IMR-90 (cell line): ENCODE measurements around the gene ZSWIM8. TPM values are rescaled to one million over a fixed set of nuclear protein-coding genes. Genes with fewer than 3 reads are reported as not detected.

ENCODE experiments used
- ATAC-seq: fragments of 200-7000 bp; cut with Tn5 transposase; 2 replicates; pipeline ENCODE4 v1.9.1; 2020; ENCODE audit warnings: low read depth, mild to moderate bottlenecking, moderate library complexity
- BruUV-seq: library from RNA; stranded (reverse); fragments of 400-500 nt; replicated peaks from 2 replicates; lab custom pipeline; 2021; lab: Mats Ljungman, UMichigan
- CTCF ChIA-PET: fragments of 300-600 bp; formaldehyde crosslinking; extraction: SDS; loops from one replicate; lab custom pipeline; 2021; ENCODE audit warnings: antibody characterized with exemption; lab: Yijun Ruan, JAX
- POLR2A ChIA-PET: fragments of 300-600 bp; sonication (Branson Sonifier 250); formaldehyde crosslinking; loops from one replicate; lab custom pipeline; 2022; ENCODE audit warnings: antibody characterized with exemption; ENCODE audit not compliant: unreplicated experiment; lab: Charles Lee
- DNase-seq: peaks from one replicate; pipeline ENCODE4 v3.0.0; 2013
- H2AFZ ChIP-seq: replicated peaks from 2 replicates; pipeline ENCODE3; 2013; ENCODE audit warnings: low read length, mild to moderate bottlenecking; ENCODE audit not compliant: poor library complexity
- H2AK5ac ChIP-seq: 2 replicates; pipeline ENCODE4 v1.6.1; 2013; ENCODE audit warnings: low read depth, low read length, inconsistent platforms
- H2AK9ac ChIP-seq: replicated peaks from 2 replicates; pipeline ENCODE3; 2013; ENCODE audit warnings: mild to moderate bottlenecking, low read depth, low read length, moderate library complexity; ENCODE audit not compliant: poor library complexity
- H2BK120ac ChIP-seq: 2 replicates; pipeline ENCODE4 v1.6.1; 2013; ENCODE audit warnings: low read depth, low read length, inconsistent platforms
- H2BK15ac ChIP-seq: 3 replicates; pipeline ENCODE4 v1.6.1; 2013; ENCODE audit warnings: low read depth, low read length, inconsistent platforms
- H2BK20ac ChIP-seq: 2 replicates; pipeline ENCODE4 v1.6.1; 2013; ENCODE audit warnings: low read depth, mild to moderate bottlenecking, inconsistent platforms, low read length, moderate library complexity
- H2BK5ac ChIP-seq: 2 replicates; pipeline ENCODE4 v1.6.1; 2013; ENCODE audit warnings: mild to moderate bottlenecking, low read depth, low read length, inconsistent platforms; ENCODE audit not compliant: poor library complexity, severe bottlenecking
- H3K14ac ChIP-seq: replicated peaks from 2 replicates; pipeline ENCODE4 v1.6.1; 2013; ENCODE audit warnings: low read depth, low read length, inconsistent platforms
- H3K18ac ChIP-seq: 2 replicates; pipeline ENCODE4 v1.6.1; 2013; ENCODE audit warnings: low read depth, low read length, control low read depth
- H3K23ac ChIP-seq: 2 replicates; pipeline ENCODE4 v1.6.1; 2013; ENCODE audit warnings: low read depth, low read length, inconsistent platforms
- H3K27ac ChIP-seq: 2 replicates; pipeline ENCODE4 v1.5.1; 2013; ENCODE audit warnings: mild to moderate bottlenecking, control low read depth, low read length; ENCODE audit not compliant: insufficient read depth
- H3K27me3 ChIP-seq: 2 replicates; pipeline ENCODE4 v1.6.1; 2013; ENCODE audit warnings: low read length; ENCODE audit not compliant: control insufficient read depth, insufficient read depth
- H3K36me3 ChIP-seq: 2 replicates; pipeline ENCODE4 v1.6.1; 2013; ENCODE audit warnings: low read length, mixed read lengths; ENCODE audit not compliant: control insufficient read depth, insufficient read depth
- H3K4ac ChIP-seq: 2 replicates; pipeline ENCODE4 v1.6.1; 2013; ENCODE audit warnings: low read depth, low read length, inconsistent platforms
- H3K4me1 ChIP-seq: 2 replicates; pipeline ENCODE4 v1.6.1; 2013; ENCODE audit warnings: low read length, mixed read lengths; ENCODE audit not compliant: control insufficient read depth, insufficient read depth
- H3K4me2 ChIP-seq: 2 replicates; pipeline ENCODE4 v1.6.1; 2013; ENCODE audit warnings: low read depth, mild to moderate bottlenecking, control low read depth, low read length, moderate library complexity
- H3K4me3 ChIP-seq: 2 replicates; pipeline ENCODE4 v1.5.1; 2013; ENCODE audit warnings: low read depth, mild to moderate bottlenecking, control low read depth, low read length, moderate library complexity; ENCODE audit not compliant: insufficient read depth
- H3K56ac ChIP-seq: 2 replicates; pipeline ENCODE4 v1.6.1; 2013; ENCODE audit warnings: low read length, inconsistent platforms; ENCODE audit not compliant: insufficient read depth; ENCODE audit errors: extremely low read depth
- H3K79me1 ChIP-seq, 2 experiments: 2 replicates each; pipeline ENCODE4 v1.6.1; 2013; ENCODE audit warnings: low read length in 2 of 2, inconsistent platforms in 1 of 2, low read depth in 1 of 2
- H3K9ac ChIP-seq: 2 replicates; pipeline ENCODE4 v1.6.1; 2013; ENCODE audit warnings: low read depth, low read length, control low read depth
- H3K9me1 ChIP-seq: 2 replicates; pipeline ENCODE4 v1.6.1; 2013; ENCODE audit warnings: low read length, inconsistent platforms; ENCODE audit not compliant: insufficient read depth
- H3K9me3 ChIP-seq: 2 replicates; pipeline ENCODE4 v1.6.1; 2013; ENCODE audit warnings: low read length; ENCODE audit not compliant: control insufficient read depth, insufficient read depth
- H4K20me1 ChIP-seq: 2 replicates; pipeline ENCODE4 v1.6.1; 2013; ENCODE audit warnings: low read length, inconsistent platforms; ENCODE audit not compliant: insufficient read depth
- H4K5ac ChIP-seq: 2 replicates; pipeline ENCODE4 v1.6.1; 2013; ENCODE audit warnings: mild to moderate bottlenecking, low read depth, low read length, control low read depth
- H4K8ac ChIP-seq, 2 experiments: 2 replicates each; pipeline ENCODE4 v1.6.1; 2013; ENCODE audit warnings: low read depth in 2 of 2, low read length in 2 of 2, control low read depth in 1 of 2, inconsistent platforms in 1 of 2
- H4K91ac ChIP-seq: 2 replicates; pipeline ENCODE4 v1.6.1; 2013; ENCODE audit warnings: low read depth, low read length, inconsistent platforms; ENCODE audit not compliant: insufficient read depth
- CEBPB ChIP-seq: IDR thresholded peaks from 2 replicates; pipeline ENCODE4 v1.6.1; 2012; ENCODE audit warnings: low read depth, low read length, improper control_type of control experiment
- FOS ChIP-seq: fragments of 150-350 bp; IDR thresholded peaks from 2 replicates; pipeline ENCODE4 v1.6.1; 2016; ENCODE audit warnings: low read depth, low read length
- MAZ ChIP-seq: IDR thresholded peaks from 2 replicates; pipeline ENCODE4 v1.6.1; 2012; ENCODE audit warnings: low read depth, mild to moderate bottlenecking, low read length, improper control_type of control experiment, moderate library complexity, borderline replicate concordance
- WGBS, 2 experiments: methylation state at CpG; one replicate each; pipeline versions ENCODE4 v1.1.5 to v1.1.7; 2013; ENCODE audit warnings: missing lambda C conversion rate in 2 of 2; ENCODE audit not compliant: insufficient read length in 1 of 2; ENCODE audit errors: extremely low coverage in 2 of 2; 5-methylcytosine and 5-hydroxymethylcytosine counted together
- dilution Hi-C: fragments of 300-500 bp; cut with HindIII; formaldehyde crosslinking; loops from one replicate; pipeline ENCODE4 v1.14.3; 2018; ENCODE audit warnings: low sequenced_read_pairs; ENCODE audit not compliant: unreplicated experiment
- in situ Hi-C: fragments of 300-500 bp; cut with MboI; formaldehyde crosslinking; loops from 3 replicates; pipeline ENCODE4 v1.14.3; 2019; ENCODE audit warnings: low sequenced_read_pairs, inconsistent platforms, mixed read lengths
- intact Hi-C: fragments of 100-400 bp; cut with micrococcal nuclease; formaldehyde crosslinking; loops from 2 replicates; pipeline ENCODE4 v1.10.0; 2022
- polyA plus RNA-seq, 3 experiments: library from polyadenylated mRNA; depleted of rRNA; stranded (reverse); fragments of >200 nt; gene quantifications; 2 replicates each; pipeline ENCODE4 v1.2.3, GENCODE V29; 2012; ENCODE audit warnings: low replicate concordance in 1 of 3
- total RNA-seq: library from RNA; depleted of rRNA; stranded (reverse); fragments of >200 nt; gene quantifications from 2 replicates; pipeline ENCODE4 v1.2.3, GENCODE V29; 2012
- TF ChIP-seq, protein P1 (sequence below): fragments of 150-350 bp; IDR thresholded peaks from 2 replicates; pipeline ENCODE4 v1.6.1; 2017; ENCODE audit warnings: mild to moderate bottlenecking, antibody characterized with exemption, low read length, low read depth
- TF ChIP-seq, protein P2 (sequence below): fragments of 150-350 bp; IDR thresholded peaks from 2 replicates; pipeline ENCODE4 v1.6.1; 2016; ENCODE audit warnings: low read depth, mild to moderate bottlenecking, low read length, moderate library complexity, borderline replicate concordance

ZSWIM8 gene
- total and polyA plus RNA-seq, 2 of the 4 experiments (the other 2 are of a cell fraction): 16.8 to 103 TPM

- DNase-seq: no peak
Measured at GRCh38 chr10:73798087-73798486, 12.7 kb downstream of the ZSWIM8 start.

More at GRCh38 chr10:73798087-73798486, 12.7 kb downstream of the ZSWIM8 start:
- no peak overlapping the region for H2AFZ ChIP-seq
- no peak overlapping the region for H3K4me3 ChIP-seq
- H2AK5ac ChIP-seq: no peak overlapping the region
- no peak overlapping the region for H3K9ac ChIP-seq
- TF ChIP-seq MAZ (no peak), FOS (no peak), CEBPB (no peak)
- TF ChIP-seq, protein P1, sequence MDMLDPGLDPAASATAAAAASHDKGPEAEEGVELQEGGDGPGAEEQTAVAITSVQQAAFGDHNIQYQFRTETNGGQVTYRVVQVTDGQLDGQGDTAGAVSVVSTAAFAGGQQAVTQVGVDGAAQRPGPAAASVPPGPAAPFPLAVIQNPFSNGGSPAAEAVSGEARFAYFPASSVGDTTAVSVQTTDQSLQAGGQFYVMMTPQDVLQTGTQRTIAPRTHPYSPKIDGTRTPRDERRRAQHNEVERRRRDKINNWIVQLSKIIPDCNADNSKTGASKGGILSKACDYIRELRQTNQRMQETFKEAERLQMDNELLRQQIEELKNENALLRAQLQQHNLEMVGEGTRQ: no peak
- TF ChIP-seq, protein P2, sequence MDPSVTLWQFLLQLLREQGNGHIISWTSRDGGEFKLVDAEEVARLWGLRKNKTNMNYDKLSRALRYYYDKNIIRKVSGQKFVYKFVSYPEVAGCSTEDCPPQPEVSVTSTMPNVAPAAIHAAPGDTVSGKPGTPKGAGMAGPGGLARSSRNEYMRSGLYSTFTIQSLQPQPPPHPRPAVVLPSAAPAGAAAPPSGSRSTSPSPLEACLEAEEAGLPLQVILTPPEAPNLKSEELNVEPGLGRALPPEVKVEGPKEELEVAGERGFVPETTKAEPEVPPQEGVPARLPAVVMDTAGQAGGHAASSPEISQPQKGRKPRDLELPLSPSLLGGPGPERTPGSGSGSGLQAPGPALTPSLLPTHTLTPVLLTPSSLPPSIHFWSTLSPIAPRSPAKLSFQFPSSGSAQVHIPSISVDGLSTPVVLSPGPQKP: no peak
- H2BK20ac ChIP-seq: no peak overlapping the region
- H2BK5ac ChIP-seq: no peak overlapping the region
- H3K4me1 ChIP-seq: no peaks in the 10 kb centered on the region
- no peak overlapping the region for H3K18ac ChIP-seq
- no peak overlapping the region for H4K91ac ChIP-seq
- dilution Hi-C loops: no loop called here
- H3K4me2 ChIP-seq: no peak overlapping the region
- H3K36me3 ChIP-seq: peaks cover 88% of the 10 kb centered on the region
- H3K9me3 ChIP-seq: no peaks in the 10 kb centered on the region
- BruUV-seq: no TSS peak
- H2BK120ac ChIP-seq: no peak overlapping the region
- H3K79me1 ChIP-seq: peaks cover 7 to 11% of the 10 kb centered on the region in 2 experiments; a peak in 2 of 4 replicates
- POLR2A ChIA-PET: no interaction called here
- no peak overlapping the region for H3K23ac ChIP-seq
- H3K9me1 ChIP-seq: 0 out of 2 replicates have a peak, but pooled peaks cover 7% of the 10 kb centered on the region
- H4K20me1 ChIP-seq: peaks cover 3% of the 10 kb centered on the region; the same call in 1 of the 2 replicates
- intact Hi-C loops: no loop called here
- H4K5ac ChIP-seq: no peak overlapping the region
- no peak overlapping the region for H3K27ac ChIP-seq
- 100% methylated on average over 2 of the region's 6 CpGs; no CpG with 5 or more reads in 1 of the 2 experiments for WGBS, 2 experiments
- no peak overlapping the region for H3K14ac ChIP-seq
- H2BK15ac ChIP-seq: no peak overlapping the region
- in situ Hi-C loops: no loop called here
- no peak overlapping the region for H4K8ac ChIP-seq
- CTCF ChIA-PET: no interaction called here
- H3K27me3 ChIP-seq: no peaks in the 10 kb centered on the region
- H3K4ac ChIP-seq: no peak overlapping the region
- ATAC-seq: no peak
- H2AK9ac ChIP-seq: no peak overlapping the region
- no peak overlapping the region for H3K56ac ChIP-seq
